GM12878 (cell line): ENCODE results near the gene CCL4. TPM values are rescaled to one million over a fixed set of nuclear protein-coding genes. Genes with fewer than 3 reads are reported as not detected.

Source experiments
- CBX3 ChIP-seq: fragments of 200-600 bp; sonication (generic); IDR thresholded peaks from 2 replicates; pipeline ENCODE4 v1.6.1; 2016; ENCODE audit warnings: low read depth, borderline replicate concordance
- CHD4 ChIP-seq: fragments of 200-600 bp; sonication (generic); IDR thresholded peaks from 2 replicates; pipeline ENCODE4 v1.6.1; 2016; ENCODE audit warnings: mild to moderate bottlenecking
- EED ChIP-seq: sonication (generic); IDR thresholded peaks from 2 replicates; pipeline ENCODE4 v1.6.1; 2016; ENCODE audit warnings: antibody characterized with exemption, low read depth
- GATAD2B ChIP-seq: fragments of 450-650 bp; conservative IDR thresholded peaks from 2 replicates; pipeline ENCODE4 v1.6.1; 2017; ENCODE audit warnings: low read depth, mild to moderate bottlenecking, moderate library complexity
- HDGF ChIP-seq: fragments of 450-650 bp; IDR thresholded peaks from 2 replicates; pipeline ENCODE4 v1.6.1; 2016; ENCODE audit warnings: antibody characterized with exemption
- IKZF2 ChIP-seq, 2 experiments: fragments of 450-650 bp; IDR thresholded peaks; 2 replicates each; pipeline ENCODE4 v1.6.1; 2017; ENCODE audit warnings: mild to moderate bottlenecking in 2 of 2, moderate library complexity in 2 of 2
- KDM1A ChIP-seq: fragments of 200-600 bp; sonication (generic); IDR thresholded peaks from 2 replicates; pipeline ENCODE4 v1.6.1; 2016; ENCODE audit warnings: borderline replicate concordance
- MEF2A ChIP-seq: IDR thresholded peaks from 2 replicates; pipeline ENCODE4 v1.6.1; 2011; ENCODE audit warnings: low read depth, mild to moderate bottlenecking, low read length, moderate library complexity; ENCODE audit not compliant: insufficient read depth
- NFXL1 ChIP-seq: fragments of 450-650 bp; IDR thresholded peaks from 2 replicates; pipeline ENCODE4 v1.6.1; 2017; ENCODE audit warnings: antibody characterized with exemption, mild to moderate bottlenecking, borderline replicate concordance
- PAX5 ChIP-seq: IDR thresholded peaks from 2 replicates; pipeline ENCODE4 v1.6.1; 2011; ENCODE audit warnings: low read depth, low read length, borderline replicate concordance
- RAD21 ChIP-seq: IDR thresholded peaks from 2 replicates; pipeline ENCODE4 v1.6.1; 2011; ENCODE audit warnings: mild to moderate bottlenecking, low read depth, low read length, moderate library complexity; ENCODE audit not compliant: insufficient read depth
- RB1 ChIP-seq: fragments of 450-650 bp; formaldehyde crosslinking; IDR thresholded peaks from 2 replicates; pipeline ENCODE4 v1.6.1; 2017; ENCODE audit warnings: mild to moderate bottlenecking, borderline replicate concordance
- RBBP5 ChIP-seq: fragments of 200-600 bp; sonication (generic); conservative IDR thresholded peaks from 2 replicates; pipeline ENCODE4 v1.6.1; 2016
- RELA ChIP-seq: fragments of 450-650 bp; IDR thresholded peaks from 2 replicates; pipeline ENCODE4 v1.8.0; 2014; ENCODE audit warnings: borderline replicate concordance; ENCODE audit not compliant: partially characterized antibody
- SIN3A ChIP-seq: IDR thresholded peaks from 2 replicates; pipeline ENCODE4 v1.6.1; 2012; ENCODE audit warnings: low read depth, low read length, improper control_type of control experiment
- SP1 ChIP-seq: IDR thresholded peaks from one replicate; pipeline ENCODE4 v1.6.1; 2011; ENCODE audit warnings: low read depth, low read length
- SREBF1 ChIP-seq: IDR thresholded peaks from 2 replicates; pipeline ENCODE4 v1.6.1; 2012; ENCODE audit warnings: mild to moderate bottlenecking, low read length
- SREBF2 ChIP-seq: IDR thresholded peaks from 2 replicates; pipeline ENCODE4 v1.6.1; 2012; ENCODE audit warnings: mild to moderate bottlenecking, low read length
- STAT1 ChIP-seq: fragments of 450-650 bp; conservative IDR thresholded peaks from 2 replicates; pipeline ENCODE4 v1.6.1; 2014; ENCODE audit warnings: antibody characterized with exemption, mild to moderate bottlenecking
- YY1 ChIP-seq: IDR thresholded peaks from 2 replicates; pipeline ENCODE4 v1.6.1; 2011; ENCODE audit warnings: low read depth, mild to moderate bottlenecking, low read length
- ZNF207 ChIP-seq: fragments of 450-650 bp; IDR thresholded peaks from 2 replicates; pipeline ENCODE4 v1.6.1; 2014; ENCODE audit warnings: antibody characterized with exemption, mild to moderate bottlenecking, borderline replicate concordance
- ZNF217 ChIP-seq: fragments of 450-650 bp; IDR thresholded peaks from 2 replicates; pipeline ENCODE4 v1.6.1; 2017; ENCODE audit warnings: antibody characterized with exemption, mild to moderate bottlenecking
- ZNF622 ChIP-seq: fragments of 450-650 bp; IDR thresholded peaks from 2 replicates; pipeline ENCODE4 v1.6.1; 2017; ENCODE audit warnings: mild to moderate bottlenecking, inconsistent platforms
- polyA plus RNA-seq, 11 experiments: library from polyadenylated mRNA; depleted of rRNA in 4 of 11; unstranded in 6 of 11; stranded (reverse) in 5 of 11; fragments of >200 nt; fragmentation: Nextera tagmentation in 4 of 11; fragmentation: Illumina TruSeq in 1 of 11; extraction: Ambion mirVana in 4 of 11; extraction: Trizol in 1 of 11; gene quantifications; 1 replicate in 1 of 11; 2 replicates in 10 of 11; pipeline versions ENCODE4 v1.2.1 to v1.2.3, GENCODE V29; 2011 to 2016; ENCODE audit warnings: inconsistent platforms in 2 of 11, missing spikeins in 2 of 11, low read depth in 1 of 11
- total RNA-seq, 4 experiments: library from RNA; depleted of rRNA in 3 of 4; stranded (reverse); fragments of >200 nt in 3 of 4; fragmentation: Illumina TruSeq in 1 of 4; extraction: Trizol in 1 of 4; gene quantifications; 2 replicates each; pipeline versions ENCODE4 v1.2.1 to v1.2.3, GENCODE V29; 2013 to 2021
- TF ChIP-seq, protein P1 (sequence below): IDR thresholded peaks from 2 replicates; pipeline ENCODE4 v1.6.1; 2011; ENCODE audit warnings: borderline replicate concordance, low read depth, mild to moderate bottlenecking, moderate library complexity, mixed read lengths, low read length; ENCODE audit not compliant: insufficient read depth; ENCODE audit errors: extremely low read length
- TF ChIP-seq, protein P2 (sequence below): fragments of 450-650 bp; formaldehyde crosslinking; IDR thresholded peaks from 2 replicates; pipeline ENCODE4 v1.5.0; 2022; ENCODE audit warnings: mild to moderate bottlenecking, missing genetic modification characterization
- TF ChIP-seq, protein P3 (sequence below): IDR thresholded peaks from 2 replicates; pipeline ENCODE4 v1.6.1; 2012; ENCODE audit warnings: improper control_type of control experiment, low read depth, low read length; ENCODE audit not compliant: insufficient replicate concordance

The CCL4 gene
- total and polyA plus RNA-seq, 10 of the 15 experiments (the other 5 are each of a cell fraction or from before 2014, with no cell fraction given), result 18.7 to 741 (median 79.4) TPM

DNA sequence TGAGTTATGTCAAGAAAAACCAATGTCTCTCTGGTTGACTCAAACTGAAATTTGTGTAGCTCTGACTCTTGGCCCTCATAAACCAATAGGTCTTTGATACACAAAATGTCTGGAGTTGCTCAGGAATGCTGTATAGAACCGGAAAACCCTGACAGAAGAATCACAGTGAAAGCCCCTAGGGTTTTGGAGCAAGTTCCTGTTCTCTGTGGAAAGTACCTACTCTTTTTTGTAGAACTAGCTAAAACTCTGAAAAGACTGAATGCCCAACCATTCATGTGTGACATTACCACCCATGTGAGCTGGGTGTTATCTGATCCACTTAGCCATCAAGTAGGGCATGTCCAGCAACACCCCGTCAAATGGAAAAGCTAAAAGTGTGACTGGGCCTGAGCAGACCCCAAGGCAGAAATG, 28.8 kb downstream of the CCL4 start (continued):
- TF ChIP-seq STAT1 (no peak), YY1 (no peak), KDM1A (no peak), PAX5 (peak; percentile 74; the same call in 1 of the 2 replicates), ZNF217 (no peak), MEF2A (no peak), IKZF2 (IDR thresholded peaks at IDR 0.05) (peak; percentile 93 to 95), SP1 (no peak), NFXL1 (no peak), EED (peak; percentile 93), GATAD2B (0 out of 2 replicates have a peak, but pooled peaks have one; percentile 63), CHD4 (no peak), SIN3A (no peak), RBBP5 (no peak), RELA (peak; percentile 32), SREBF1 (no peak), SREBF2 (no peak), RB1 (no peak), RAD21 (no peak), HDGF (no peak), ZNF207 (no peak), CBX3 (no peak), ZNF622 (no peak)
- TF ChIP-seq, protein P1, sequence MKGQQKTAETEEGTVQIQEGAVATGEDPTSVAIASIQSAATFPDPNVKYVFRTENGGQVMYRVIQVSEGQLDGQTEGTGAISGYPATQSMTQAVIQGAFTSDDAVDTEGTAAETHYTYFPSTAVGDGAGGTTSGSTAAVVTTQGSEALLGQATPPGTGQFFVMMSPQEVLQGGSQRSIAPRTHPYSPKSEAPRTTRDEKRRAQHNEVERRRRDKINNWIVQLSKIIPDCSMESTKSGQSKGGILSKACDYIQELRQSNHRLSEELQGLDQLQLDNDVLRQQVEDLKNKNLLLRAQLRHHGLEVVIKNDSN, result no peak
- TF ChIP-seq, protein P2, sequence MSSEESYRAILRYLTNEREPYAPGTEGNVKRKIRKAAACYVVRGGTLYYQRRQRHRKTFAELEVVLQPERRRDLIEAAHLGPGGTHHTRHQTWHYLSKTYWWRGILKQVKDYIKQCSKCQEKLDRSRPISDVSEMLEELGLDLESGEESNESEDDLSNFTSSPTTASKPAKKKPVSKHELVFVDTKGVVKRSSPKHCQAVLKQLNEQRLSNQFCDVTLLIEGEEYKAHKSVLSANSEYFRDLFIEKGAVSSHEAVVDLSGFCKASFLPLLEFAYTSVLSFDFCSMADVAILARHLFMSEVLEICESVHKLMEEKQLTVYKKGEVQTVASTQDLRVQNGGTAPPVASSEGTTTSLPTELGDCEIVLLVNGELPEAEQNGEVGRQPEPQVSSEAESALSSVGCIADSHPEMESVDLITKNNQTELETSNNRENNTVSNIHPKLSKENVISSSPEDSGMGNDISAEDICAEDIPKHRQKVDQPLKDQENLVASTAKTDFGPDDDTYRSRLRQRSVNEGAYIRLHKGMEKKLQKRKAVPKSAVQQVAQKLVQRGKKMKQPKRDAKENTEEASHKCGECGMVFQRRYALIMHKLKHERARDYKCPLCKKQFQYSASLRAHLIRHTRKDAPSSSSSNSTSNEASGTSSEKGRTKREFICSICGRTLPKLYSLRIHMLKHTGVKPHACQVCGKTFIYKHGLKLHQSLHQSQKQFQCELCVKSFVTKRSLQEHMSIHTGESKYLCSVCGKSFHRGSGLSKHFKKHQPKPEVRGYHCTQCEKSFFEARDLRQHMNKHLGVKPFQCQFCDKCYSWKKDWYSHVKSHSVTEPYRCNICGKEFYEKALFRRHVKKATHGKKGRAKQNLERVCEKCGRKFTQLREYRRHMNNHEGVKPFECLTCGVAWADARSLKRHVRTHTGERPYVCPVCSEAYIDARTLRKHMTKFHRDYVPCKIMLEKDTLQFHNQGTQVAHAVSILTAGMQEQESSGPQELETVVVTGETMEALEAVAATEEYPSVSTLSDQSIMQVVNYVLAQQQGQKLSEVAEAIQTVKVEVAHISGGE (CRISPR knock-in tag), result no peak
- TF ChIP-seq, protein P3, sequence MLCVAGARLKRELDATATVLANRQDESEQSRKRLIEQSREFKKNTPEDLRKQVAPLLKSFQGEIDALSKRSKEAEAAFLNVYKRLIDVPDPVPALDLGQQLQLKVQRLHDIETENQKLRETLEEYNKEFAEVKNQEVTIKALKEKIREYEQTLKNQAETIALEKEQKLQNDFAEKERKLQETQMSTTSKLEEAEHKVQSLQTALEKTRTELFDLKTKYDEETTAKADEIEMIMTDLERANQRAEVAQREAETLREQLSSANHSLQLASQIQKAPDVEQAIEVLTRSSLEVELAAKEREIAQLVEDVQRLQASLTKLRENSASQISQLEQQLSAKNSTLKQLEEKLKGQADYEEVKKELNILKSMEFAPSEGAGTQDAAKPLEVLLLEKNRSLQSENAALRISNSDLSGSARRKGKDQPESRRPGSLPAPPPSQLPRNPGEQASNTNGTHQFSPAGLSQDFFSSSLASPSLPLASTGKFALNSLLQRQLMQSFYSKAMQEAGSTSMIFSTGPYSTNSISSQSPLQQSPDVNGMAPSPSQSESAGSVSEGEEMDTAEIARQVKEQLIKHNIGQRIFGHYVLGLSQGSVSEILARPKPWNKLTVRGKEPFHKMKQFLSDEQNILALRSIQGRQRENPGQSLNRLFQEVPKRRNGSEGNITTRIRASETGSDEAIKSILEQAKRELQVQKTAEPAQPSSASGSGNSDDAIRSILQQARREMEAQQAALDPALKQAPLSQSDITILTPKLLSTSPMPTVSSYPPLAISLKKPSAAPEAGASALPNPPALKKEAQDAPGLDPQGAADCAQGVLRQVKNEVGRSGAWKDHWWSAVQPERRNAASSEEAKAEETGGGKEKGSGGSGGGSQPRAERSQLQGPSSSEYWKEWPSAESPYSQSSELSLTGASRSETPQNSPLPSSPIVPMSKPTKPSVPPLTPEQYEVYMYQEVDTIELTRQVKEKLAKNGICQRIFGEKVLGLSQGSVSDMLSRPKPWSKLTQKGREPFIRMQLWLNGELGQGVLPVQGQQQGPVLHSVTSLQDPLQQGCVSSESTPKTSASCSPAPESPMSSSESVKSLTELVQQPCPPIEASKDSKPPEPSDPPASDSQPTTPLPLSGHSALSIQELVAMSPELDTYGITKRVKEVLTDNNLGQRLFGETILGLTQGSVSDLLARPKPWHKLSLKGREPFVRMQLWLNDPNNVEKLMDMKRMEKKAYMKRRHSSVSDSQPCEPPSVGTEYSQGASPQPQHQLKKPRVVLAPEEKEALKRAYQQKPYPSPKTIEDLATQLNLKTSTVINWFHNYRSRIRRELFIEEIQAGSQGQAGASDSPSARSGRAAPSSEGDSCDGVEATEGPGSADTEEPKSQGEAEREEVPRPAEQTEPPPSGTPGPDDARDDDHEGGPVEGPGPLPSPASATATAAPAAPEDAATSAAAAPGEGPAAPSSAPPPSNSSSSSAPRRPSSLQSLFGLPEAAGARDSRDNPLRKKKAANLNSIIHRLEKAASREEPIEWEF, result no peak
